Activated T-helper 1 cell treated with anti-CD3 and anti-CD28 coated beads, Interleukin-2, amount 50 U/mL, for 16 hours (primary cell): Measurements from ENCODE around the gene NOCT.
"Not testable (repeated sequence)": the region's sequence is repeated elsewhere in the genome, so short reads cannot be mapped to it uniquely, and the experiment has no call there.

ENCODE experiments used
- DNase-seq, 2 donors: peaks; one replicate each; pipeline ENCODE4 v3.0.0-alpha.2; 2020; ENCODE audit warnings: low read depth in 1 of 2, low spot score in 1 of 2

The NOCT gene

GRCh38 chr4:139008278-139008677, 7.3 kb upstream of the NOCT start:
- DNase-seq, result not testable (repeated sequence)

- no peak for DNase-seq
Measured at GRCh38 chr4:139009702-139010101, 5.9 kb upstream of the NOCT start.

- DNase-seq, result no peak
Measured at GRCh38 chr4:139011225-139011950, 4.2 kb upstream of the NOCT start.

- no peak for DNase-seq
Measured at GRCh38 chr4:139014371-139015268, 961 bp upstream of the NOCT start.

GRCh38 chr4:139015948-139016471, 429 bp downstream of the NOCT start:
- peak; percentile 16 to 33 for DNase-seq

GRCh38 chr4:139017861-139018260, 2.3 kb downstream of the NOCT start:
- no peak for DNase-seq

GRCh38 chr4:139018501-139018900, 2.9 kb downstream of the NOCT start:
- no peak for DNase-seq

GRCh38 chr4:139018971-139019758, 3.6 kb downstream of the NOCT start:
- no peak for DNase-seq

GRCh38 chr4:139020384-139020783, 4.8 kb downstream of the NOCT start:
- DNase-seq, result no peak

GRCh38 chr4:139021071-139021470, 5.5 kb downstream of the NOCT start:
- not testable (repeated sequence) for DNase-seq

GRCh38 chr4:139022835-139023234, 7.3 kb downstream of the NOCT start:
- no peak for DNase-seq

- DNase-seq, result no peak
Measured at GRCh38 chr4:139024686-139025085, 9.1 kb downstream of the NOCT start.

- DNase-seq, result no peak
Measured at GRCh38 chr4:139025841-139026240, 10.3 kb downstream of the NOCT start.

GRCh38 chr4:139027776-139028175, 12.2 kb downstream of the NOCT start:
- DNase-seq, result no peak

GRCh38 chr4:139028191-139028661, 12.6 kb downstream of the NOCT start:
- no peak for DNase-seq

- not testable (repeated sequence) for DNase-seq
Measured at GRCh38 chr4:139029866-139030363, 14.3 kb downstream of the NOCT start.

- DNase-seq, result peak; percentile 39 to 44
Measured at GRCh38 chr4:139030614-139031235, 15.1 kb downstream of the NOCT start.

GRCh38 chr4:139035650-139036049, 20.1 kb downstream of the NOCT start:
- DNase-seq, result no peak

GRCh38 chr4:139036885-139037284, 21.3 kb downstream of the NOCT start:
- DNase-seq, result no peak

GRCh38 chr4:139038874-139039443, 23.4 kb downstream of the NOCT start:
- DNase-seq, result no peak
